GM21447 (cell line): ENCODE results near the gene PRKAR2B.

Experiments used
- ATAC-seq: cut with Tn5 transposase; IDR thresholded peaks from one replicate; pipeline ENCODE4 v1.9.1; 2021; ENCODE audit not compliant: unreplicated experiment

Gene PRKAR2B

GRCh38 chr7:107044347-107045194 lies at the start of gene PRKAR2B:
Gene PRKAR2B, plus strand, starts transcription at chr7:107044705. Its CDS starts 203 bp downstream, at chr7:107044908.
- peak; percentile 65 for ATAC-seq

DNA sequence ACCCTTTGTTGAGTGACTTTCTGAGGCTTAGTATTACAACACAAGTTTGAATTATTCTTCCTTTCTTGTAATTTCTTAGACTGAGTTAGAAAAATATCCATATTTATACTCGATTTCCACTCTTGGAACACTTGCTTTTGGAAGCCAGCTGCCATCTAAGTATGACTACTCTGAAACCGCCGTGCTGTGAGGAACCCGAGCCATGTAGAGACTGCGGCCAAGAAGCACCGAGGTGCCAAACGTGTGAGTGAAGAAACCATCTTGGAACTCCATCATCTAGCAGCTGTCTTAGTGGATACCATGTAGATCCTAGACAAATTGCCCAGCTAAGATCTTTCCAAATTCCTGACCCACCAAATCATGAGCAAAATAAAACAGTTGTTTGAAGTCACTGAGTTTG lies 49.7 kb upstream of the PRKAR2B start:
- ATAC-seq: no peak

- no peak for ATAC-seq
Measured at GRCh38 chr7:106997487-106998271, 46.8 kb upstream of the PRKAR2B start.

GRCh38 chr7:106999023-106999422 lies 45.5 kb upstream of the PRKAR2B start:
- no peak for ATAC-seq

- no peak for ATAC-seq
Measured at GRCh38 chr7:107001490-107001889, 43.0 kb upstream of the PRKAR2B start.

DNA sequence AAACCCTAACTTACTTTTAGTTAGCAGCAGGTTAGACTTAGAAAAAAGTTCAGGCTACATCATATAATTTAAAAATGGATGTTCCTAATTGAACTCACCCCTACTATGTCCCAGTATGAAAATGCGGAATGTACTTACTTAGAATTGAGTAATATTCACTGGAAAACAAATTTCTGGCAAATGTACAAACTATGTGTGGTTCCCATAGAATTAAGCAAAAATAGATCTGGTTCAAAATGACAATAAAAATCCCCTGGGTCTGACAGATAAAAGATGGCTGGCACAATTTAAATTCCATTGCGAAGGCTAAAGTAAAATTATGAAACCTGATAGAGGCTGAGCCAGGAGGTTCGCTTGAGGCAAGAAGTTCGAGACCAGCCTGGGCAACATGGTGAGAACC lies 42.4 kb upstream of the PRKAR2B start:
- no peak for ATAC-seq

- no peak for ATAC-seq
Measured at GRCh38 chr7:107002529-107002998, 41.9 kb upstream of the PRKAR2B start.

DNA sequence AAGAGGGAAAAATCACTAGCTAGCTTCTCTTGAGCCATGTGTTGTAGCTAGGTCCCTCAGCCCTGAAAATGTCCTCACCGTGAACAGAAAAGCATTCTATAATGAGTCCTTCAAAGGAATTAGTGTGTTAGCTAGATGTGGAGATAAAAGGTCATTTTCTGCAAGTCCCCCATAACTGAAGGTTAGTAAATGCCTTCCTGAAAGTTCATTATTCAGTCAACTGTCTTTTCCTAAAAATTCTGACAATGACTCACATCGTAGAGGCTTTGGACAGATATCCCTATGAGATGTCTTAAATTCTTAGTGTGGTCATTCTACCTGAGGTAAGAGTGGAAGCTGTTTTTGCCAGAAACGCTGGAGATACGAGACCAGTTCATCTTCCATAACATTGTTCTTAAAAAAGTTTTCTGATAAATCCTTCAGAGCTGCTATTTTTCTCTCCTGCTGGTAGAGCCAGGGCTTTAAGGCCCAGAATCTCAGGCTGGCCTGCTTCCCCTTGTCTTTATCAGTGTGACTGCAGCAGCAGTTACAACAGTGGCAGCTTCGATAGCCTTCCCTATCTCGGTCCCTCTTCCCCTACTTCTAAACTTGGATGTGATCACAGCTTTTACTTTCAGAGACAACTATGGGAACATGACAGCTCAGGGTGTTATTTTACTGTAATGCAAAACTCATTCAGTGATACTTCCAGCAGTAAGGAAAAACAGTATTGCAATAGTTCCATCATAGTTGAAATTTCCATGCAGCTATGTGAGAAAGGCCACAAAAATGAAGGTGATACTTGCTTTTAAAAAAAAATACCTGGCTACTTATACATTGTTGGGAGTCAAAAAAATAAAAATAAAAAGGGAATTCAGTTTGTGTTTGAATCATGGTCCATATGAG lies 37.3 kb upstream of the PRKAR2B start:
- ATAC-seq: no peak

DNA sequence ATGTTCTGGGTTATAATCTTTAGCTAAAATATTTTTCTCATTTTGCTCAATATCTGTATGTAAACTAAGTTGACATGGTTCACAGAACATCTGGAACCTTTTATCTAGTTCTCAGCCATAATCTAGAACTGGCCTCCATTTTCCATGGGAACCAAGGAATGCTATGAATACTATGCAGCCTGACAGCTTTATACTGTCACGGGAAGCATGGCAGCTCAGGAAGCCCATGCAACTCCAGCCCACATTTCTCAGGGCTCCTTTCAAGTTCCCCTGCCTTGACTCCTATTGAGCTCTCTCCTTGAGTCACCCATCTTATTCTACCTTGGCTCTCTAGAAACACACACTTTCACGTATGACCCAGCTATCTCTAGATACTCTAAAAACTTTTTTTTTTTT lies 36.6 kb upstream of the PRKAR2B start:
- no peak for ATAC-seq

DNA sequence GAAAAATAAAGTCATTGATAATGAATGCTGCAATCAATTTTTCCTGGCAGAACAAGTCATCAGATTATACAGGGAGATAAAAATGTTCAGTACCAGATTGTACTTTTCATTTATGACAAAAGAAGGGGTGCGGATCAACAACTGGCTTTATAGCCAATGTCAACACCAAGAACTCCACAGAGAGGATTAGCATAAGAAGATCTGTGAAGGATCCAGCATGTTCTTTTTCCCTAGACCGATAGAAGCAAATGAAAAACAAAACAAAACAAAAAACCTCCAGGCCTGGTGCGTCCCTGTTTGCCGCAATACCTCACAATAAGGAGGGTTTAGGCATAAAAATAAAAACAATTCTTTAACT lies 34.7 kb upstream of the PRKAR2B start:
- ATAC-seq: no peak

DNA sequence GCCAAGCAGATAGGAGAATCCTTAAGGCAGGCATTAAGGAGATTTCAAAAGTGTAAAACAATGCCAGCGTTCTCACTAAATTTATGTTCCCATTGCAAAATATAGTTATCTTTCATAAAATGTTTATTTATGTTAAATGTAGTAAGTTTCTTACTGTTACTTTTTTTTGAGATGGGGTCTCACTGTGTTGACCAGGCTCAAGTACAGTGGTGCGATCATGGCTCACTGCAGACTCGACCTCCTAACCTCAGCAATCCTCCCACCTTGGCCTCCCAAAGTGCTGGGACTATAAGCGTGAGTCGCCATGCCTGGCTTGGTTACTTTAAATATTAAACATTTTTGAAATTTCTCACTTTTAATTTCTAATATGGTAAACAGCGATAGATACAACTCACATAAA lies 31.8 kb upstream of the PRKAR2B start:
- no peak for ATAC-seq

DNA sequence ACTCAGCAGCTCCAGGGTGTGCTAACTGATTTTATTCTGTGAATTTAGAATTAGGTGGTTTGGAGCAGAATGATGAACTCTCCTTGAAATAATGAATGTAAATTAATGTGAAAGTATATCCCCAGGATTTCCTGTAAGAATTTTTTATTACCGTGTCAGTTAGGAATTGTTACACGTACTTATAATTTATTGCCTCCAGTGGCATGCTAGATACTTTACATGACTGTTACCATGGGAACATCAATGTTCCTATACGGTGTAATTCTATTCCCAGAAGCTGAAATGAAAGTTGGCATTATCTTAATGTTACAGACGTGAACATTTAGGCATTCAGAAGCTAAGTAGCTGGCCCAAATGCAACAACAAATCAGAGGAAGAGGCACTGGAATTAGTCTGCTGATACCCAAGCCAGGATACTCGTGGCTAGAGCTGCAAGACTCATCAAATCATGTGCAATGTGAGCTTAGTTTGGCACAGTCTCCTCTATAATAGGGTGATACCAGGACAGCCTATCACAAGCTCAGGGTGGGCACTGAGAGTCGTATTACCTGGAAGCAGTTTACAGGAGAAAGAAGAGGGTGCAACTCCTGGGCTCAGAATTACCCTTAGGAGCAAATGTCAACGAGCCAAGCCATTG lies 30.0 kb upstream of the PRKAR2B start:
- ATAC-seq: no peak

- ATAC-seq: no peak
Measured at GRCh38 chr7:107016312-107016711, 28.2 kb upstream of the PRKAR2B start.

GRCh38 chr7:107017965-107018719 lies 26.4 kb upstream of the PRKAR2B start:
- ATAC-seq: no peak

DNA sequence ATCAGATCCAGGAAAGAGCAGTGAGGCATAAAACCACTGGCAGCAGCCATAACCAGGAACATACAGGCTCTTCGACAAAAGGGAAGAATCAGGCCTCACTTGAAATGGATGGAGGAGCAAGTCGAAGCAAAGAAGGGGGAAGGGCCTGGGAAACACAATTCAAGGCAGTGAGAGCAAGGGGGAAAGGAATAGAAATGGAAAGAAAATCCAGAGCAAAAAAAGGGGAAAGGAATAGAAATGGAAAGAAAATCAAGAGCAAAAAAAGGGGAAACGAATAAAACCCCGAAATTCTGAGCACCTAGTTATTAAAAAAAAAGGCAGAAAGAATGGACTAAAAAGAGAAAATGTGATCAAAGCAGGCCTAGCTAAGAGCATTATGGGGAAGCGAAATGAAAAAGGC lies 24.1 kb upstream of the PRKAR2B start:
- no peak for ATAC-seq

GRCh38 chr7:107021600-107021999 lies 22.9 kb upstream of the PRKAR2B start:
- ATAC-seq: no peak

GRCh38 chr7:107023522-107024151 lies 20.9 kb upstream of the PRKAR2B start:
- ATAC-seq: no peak

- ATAC-seq: no peak
Measured at GRCh38 chr7:107024906-107025305, 19.6 kb upstream of the PRKAR2B start.

DNA sequence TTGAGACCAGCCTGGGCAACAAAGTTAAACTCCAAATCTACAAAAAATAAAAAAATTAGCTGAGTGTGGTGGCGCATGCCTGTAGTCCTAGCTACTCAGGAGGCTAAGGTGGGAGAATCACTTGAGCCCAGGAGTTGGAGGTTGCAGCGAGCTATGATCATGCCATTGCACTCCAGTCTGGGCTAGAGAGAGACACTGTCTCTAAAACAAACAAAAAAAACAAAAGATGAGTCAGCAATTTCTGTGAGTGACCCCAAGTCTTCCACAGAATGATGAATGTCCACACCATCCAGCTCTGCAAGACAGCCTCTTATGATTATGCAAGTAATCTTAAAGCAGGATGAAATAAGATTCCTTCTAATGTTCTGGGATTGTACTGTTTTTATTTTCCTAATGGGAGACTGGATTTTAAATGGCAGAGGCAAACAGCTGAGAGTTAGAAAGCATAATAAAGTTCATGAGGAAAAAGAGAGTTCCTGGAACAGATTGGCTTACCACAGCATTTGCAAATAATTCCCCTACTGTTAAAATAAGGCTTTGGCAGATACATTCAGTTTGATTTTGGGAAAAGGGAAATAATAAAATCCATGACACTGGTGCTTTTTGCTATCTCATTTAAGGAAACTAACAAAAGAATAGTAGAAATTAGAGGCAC lies 18.9 kb upstream of the PRKAR2B start:
- no peak for ATAC-seq
